Measurements from ENCODE around the gene BCKDHB. TPM values are rescaled to one million over a fixed set of nuclear protein-coding genes. Genes with fewer than 3 reads are reported as not detected.

Gene BCKDHB
- total RNA-seq, 6 donors from 2014 or later = 12.8 to 26.2 (median 14.5) TPM

DNA sequence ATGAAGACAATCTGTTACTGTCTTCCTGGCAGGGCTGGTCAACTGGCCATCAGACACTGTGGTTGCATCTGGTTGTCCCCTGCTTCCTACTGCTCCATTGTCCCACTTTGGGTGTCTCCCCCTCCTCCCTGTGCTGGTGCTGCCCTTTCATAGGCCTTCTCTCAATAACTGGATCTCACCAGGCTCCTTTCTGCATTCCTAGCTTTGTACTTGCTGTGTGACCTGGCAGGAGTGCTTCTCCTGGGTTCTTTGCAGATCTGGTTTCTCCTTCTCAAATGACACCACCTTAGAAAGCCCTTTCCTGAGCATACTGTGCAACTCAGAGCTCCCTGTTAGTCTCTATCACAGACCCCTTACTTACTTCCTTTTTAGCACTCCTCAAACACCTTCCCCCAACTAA, 223.0 kb downstream of the BCKDHB start:
- H3K36me3 ChIP-seq = no peaks in the 10 kb centered on the region
- no peak overlapping the region for H3K4me3 ChIP-seq
- no peaks in the 10 kb centered on the region for H3K4me1 ChIP-seq
- H3K27ac ChIP-seq = no peak overlapping the region
- H3K9me3 ChIP-seq = no peaks in the 10 kb centered on the region
- DNase-seq (no peak), ATAC-seq (ENCODE audit: low FRiP score in 2 of 2) (no peak)
- TF ChIP-seq EP300 (IDR thresholded peaks at IDR 0.05) (no peak), CTCF (IDR thresholded peaks at IDR 0.05) (no peak), POLR2A (IDR thresholded peaks at IDR 0.05) (no peak), POLR2AphosphoS5 (IDR thresholded peaks at IDR 0.05) (no peak)
- H3K27me3 ChIP-seq = no peaks in the 10 kb centered on the region

GRCh38 chr6:80330961-80331360, 224.5 kb downstream of the BCKDHB start:
- no peak overlapping the region for H3K4me3 ChIP-seq
- WGBS, 2 donors = 72 to 73% methylated on average over 3 of the region's 3 CpGs
- no peak overlapping the region for H3K27ac ChIP-seq
- H3K4me1 ChIP-seq = no peaks in the 10 kb centered on the region
- DNase-seq = no peak
- H3K27me3 ChIP-seq = no peaks in the 10 kb centered on the region
- no peaks in the 10 kb centered on the region for H3K9me3 ChIP-seq
- ATAC-seq (ENCODE audit: low FRiP score in 2 of 2) = no peak
- no peak for TF ChIP-seq CTCF (IDR thresholded peaks at IDR 0.05)
- TF ChIP-seq POLR2AphosphoS5 (IDR thresholded peaks at IDR 0.05) = no peak
- TF ChIP-seq POLR2A (IDR thresholded peaks at IDR 0.05) = no peak
- TF ChIP-seq EP300 (IDR thresholded peaks at IDR 0.05) = no peak
- H3K36me3 ChIP-seq = no peaks in the 10 kb centered on the region

GRCh38 chr6:80331522-80331921, 225.1 kb downstream of the BCKDHB start:
- H3K27me3 ChIP-seq = no peaks in the 10 kb centered on the region
- H3K4me1 ChIP-seq = no peaks in the 10 kb centered on the region
- no peak for DNase-seq
- H3K36me3 ChIP-seq = no peaks in the 10 kb centered on the region
- ATAC-seq (ENCODE audit: low FRiP score in 2 of 2) = peak in 1 of 2 donors; percentile 26
- no peak overlapping the region for H3K4me3 ChIP-seq
- H3K27ac ChIP-seq = no peak overlapping the region
- WGBS, 2 donors = 81 to 94% methylated on average over 2 of the region's 2 CpGs
- no peaks in the 10 kb centered on the region for H3K9me3 ChIP-seq
- TF ChIP-seq CTCF (IDR thresholded peaks at IDR 0.05) = no peak
- no peak for TF ChIP-seq POLR2A (IDR thresholded peaks at IDR 0.05)
- no peak for TF ChIP-seq EP300 (IDR thresholded peaks at IDR 0.05)
- no peak for TF ChIP-seq POLR2AphosphoS5 (IDR thresholded peaks at IDR 0.05)

- Histone ChIP-seq H3K4me1 (no peaks in the 10 kb centered on the region), H3K27ac (no peak overlapping the region), H3K27me3 (no peaks in the 10 kb centered on the region), H3K36me3 (no peaks in the 10 kb centered on the region), H3K4me3 (no peak overlapping the region), H3K9me3 (no peaks in the 10 kb centered on the region)
- peak in 1 of 2 donors; percentile 21 for DNase-seq
- WGBS, 2 donors = 38 to 71% methylated on average over 3 of the region's 3 CpGs
- TF ChIP-seq POLR2A (IDR thresholded peaks at IDR 0.05) = no peak
- no peak for TF ChIP-seq CTCF (IDR thresholded peaks at IDR 0.05)
- no peak for TF ChIP-seq EP300 (IDR thresholded peaks at IDR 0.05)
- TF ChIP-seq POLR2AphosphoS5 (IDR thresholded peaks at IDR 0.05) = no peak
- ATAC-seq (ENCODE audit: low FRiP score in 2 of 2) = no peak
Measured at GRCh38 chr6:80331974-80332373, 225.5 kb downstream of the BCKDHB start.

GRCh38 chr6:80333342-80333741, 226.9 kb downstream of the BCKDHB start:
- no peak for TF ChIP-seq POLR2AphosphoS5 (IDR thresholded peaks at IDR 0.05)
- no peak for TF ChIP-seq POLR2A (IDR thresholded peaks at IDR 0.05)
- no peak for TF ChIP-seq EP300 (IDR thresholded peaks at IDR 0.05)
- no peak for TF ChIP-seq CTCF (IDR thresholded peaks at IDR 0.05)
- WGBS, 2 donors = 45 to 64% methylated on average over 3 of the region's 3 CpGs

More at GRCh38 chr6:80333342-80333741, 226.9 kb downstream of the BCKDHB start:
- no peak overlapping the region for H3K4me3 ChIP-seq
- H3K27me3 ChIP-seq = no peaks in the 10 kb centered on the region
- DNase-seq (no peak), ATAC-seq (ENCODE audit: low FRiP score in 2 of 2) (no peak)
- no peaks in the 10 kb centered on the region for H3K9me3 ChIP-seq
- H3K27ac ChIP-seq = no peak overlapping the region
- H3K36me3 ChIP-seq = no peaks in the 10 kb centered on the region
- peaks cover 0 to 3% (median 0%) of the 10 kb centered on the region in 4 donors for H3K4me1 ChIP-seq

All from upper lobe of left lung (tissue), 6 donors.